HG03135 (cell line): ENCODE measurements around the gene FIGNL2.
"Not testable (repeated sequence)": the region's sequence is repeated elsewhere in the genome, so short reads cannot be mapped to it uniquely, and the experiment has no call there.

Source experiments
- ATAC-seq: cut with Tn5 transposase; IDR thresholded peaks from one replicate; pipeline ENCODE4 v1.9.1; 2021; ENCODE audit warnings: mild to moderate bottlenecking, moderate library complexity; ENCODE audit not compliant: unreplicated experiment

Gene FIGNL2

DNA sequence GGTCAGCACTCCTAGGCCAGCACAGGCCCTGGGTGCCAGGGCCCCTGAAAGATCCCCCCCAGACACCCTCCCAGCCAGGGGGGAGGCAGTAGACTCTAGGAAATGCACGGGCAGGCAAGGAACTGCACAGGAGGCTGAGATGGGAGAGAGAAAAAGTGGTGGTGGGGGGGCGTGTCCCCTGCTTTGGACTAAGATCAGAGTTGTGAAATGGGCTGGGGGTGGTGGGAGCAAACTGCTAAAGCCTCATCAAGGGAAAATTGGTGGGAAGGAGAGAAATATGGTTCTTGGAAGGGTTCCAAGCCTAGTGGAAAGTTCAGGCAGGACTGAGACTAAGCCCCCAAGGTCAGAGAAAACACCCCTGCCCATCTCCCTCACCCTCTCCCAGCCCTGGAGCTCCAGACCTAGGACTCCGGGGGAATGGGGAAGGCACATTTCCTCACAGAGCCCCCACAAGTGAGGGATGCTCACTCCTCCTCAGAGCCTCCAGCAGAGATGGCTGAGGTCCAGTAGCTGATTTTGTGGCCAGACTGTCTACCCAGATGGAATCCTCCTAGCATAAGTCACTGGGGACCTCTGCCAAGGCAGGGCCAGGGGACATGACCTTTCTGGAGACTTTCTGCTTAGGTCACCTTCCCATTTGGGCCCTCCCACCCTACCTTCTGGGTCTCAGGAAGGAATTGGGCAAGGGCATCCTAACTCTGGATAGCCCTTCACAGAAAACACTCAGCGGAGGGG lies 29.8 kb downstream of the FIGNL2 start:
- ATAC-seq = no peak

GRCh38 chr12:51818086-51818485 lies 30.4 kb downstream of the FIGNL2 start:
- ATAC-seq = no peak

GRCh38 chr12:51817027-51817953 lies 31.2 kb downstream of the FIGNL2 start:
- ATAC-seq = no peak

GRCh38 chr12:51815571-51815970 lies 32.9 kb downstream of the FIGNL2 start:
- no peak for ATAC-seq

DNA sequence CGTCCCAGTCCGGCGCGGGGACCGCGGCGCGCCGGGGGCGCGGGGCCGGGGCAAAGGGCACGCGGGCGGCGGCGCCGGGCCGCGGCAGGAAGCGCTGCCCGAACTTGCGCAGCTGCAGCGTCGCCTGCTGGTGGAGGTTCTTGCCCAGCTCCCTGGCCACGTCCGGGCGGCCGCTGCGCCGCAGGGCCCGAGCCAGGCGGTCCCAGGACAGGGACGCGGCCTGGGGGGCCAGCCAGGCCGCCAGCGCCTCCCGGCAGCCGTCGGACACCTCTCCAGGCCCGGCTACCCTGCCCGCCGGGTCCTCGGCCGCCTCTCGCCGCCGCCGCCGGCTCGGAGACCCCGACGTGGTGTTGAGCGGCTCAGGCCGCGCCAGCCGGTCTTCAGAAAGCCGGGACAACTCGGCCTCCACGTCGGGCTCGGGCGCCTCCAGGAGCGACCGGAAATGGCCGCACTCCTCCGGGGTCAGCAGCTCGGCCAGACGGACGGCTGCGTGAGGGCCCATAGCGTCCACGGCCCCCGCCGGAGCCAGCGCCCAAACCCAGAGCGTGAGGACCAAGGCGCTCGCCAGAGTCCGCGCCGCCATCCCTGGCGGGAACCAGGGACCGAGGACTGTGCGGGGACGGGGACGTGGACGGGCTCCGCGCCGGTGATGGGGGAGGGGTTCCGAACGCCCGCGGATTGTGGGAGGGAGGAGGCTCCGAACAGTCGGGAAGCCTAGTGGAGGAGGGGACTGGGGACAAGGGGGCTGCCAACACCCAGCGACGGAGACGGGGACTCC lies 34.0 kb downstream of the FIGNL2 start:
- ATAC-seq = no peak

GRCh38 chr12:51813931-51814310 lies 34.6 kb downstream of the FIGNL2 start:
- no peak for ATAC-seq

- no peak for ATAC-seq
These were observed 35.6 kb downstream of the FIGNL2 start for GRCh38 chr12:51812871-51813270.

- ATAC-seq = no peak
These were observed 37.0 kb downstream of the FIGNL2 start for GRCh38 chr12:51811203-51812202.

- ATAC-seq = no peak
These were observed 39.3 kb downstream of the FIGNL2 start for GRCh38 chr12:51809193-51809592.

DNA sequence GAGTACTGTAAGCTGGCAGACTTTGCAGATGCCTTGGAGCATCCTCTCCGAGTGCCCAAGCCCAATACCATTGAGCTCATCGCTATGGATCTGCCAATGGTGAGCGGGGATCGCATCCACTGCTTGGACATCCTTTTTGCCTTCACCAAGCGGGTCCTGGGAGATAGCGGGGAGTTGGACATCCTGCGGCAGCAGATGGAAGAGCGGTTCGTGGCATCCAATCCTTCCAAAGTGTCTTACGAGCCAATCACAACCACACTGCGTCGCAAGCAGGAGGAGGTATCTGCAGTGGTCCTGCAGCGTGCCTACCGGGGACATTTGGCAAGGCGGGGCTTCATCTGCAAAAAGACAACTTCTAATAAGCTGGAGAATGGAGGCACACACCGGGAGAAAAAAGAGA lies 41.6 kb downstream of the FIGNL2 start:
- no peak for ATAC-seq

GRCh38 chr12:51801027-51801426 lies 47.5 kb downstream of the FIGNL2 start:
- ATAC-seq = no peak

DNA sequence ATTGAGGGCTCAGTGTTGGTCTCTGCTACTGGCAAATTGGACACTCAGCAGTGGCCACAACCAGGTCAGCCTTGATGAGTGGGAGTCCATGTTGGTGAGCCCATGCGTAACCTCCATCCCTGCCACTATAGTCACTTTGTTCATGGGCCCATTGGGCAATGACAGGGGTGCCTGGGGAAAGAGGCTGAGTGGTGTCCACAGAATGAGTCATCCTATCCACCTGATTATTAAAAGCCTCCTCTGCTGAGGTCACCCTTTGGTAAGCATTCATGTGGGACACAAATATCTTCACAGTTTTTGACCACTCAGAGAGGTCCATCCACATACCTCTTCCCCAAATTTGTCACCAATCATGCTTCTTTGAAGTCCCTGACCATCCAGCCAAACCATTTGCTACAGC lies 50.0 kb downstream of the FIGNL2 start:
- ATAC-seq = no peak

DNA sequence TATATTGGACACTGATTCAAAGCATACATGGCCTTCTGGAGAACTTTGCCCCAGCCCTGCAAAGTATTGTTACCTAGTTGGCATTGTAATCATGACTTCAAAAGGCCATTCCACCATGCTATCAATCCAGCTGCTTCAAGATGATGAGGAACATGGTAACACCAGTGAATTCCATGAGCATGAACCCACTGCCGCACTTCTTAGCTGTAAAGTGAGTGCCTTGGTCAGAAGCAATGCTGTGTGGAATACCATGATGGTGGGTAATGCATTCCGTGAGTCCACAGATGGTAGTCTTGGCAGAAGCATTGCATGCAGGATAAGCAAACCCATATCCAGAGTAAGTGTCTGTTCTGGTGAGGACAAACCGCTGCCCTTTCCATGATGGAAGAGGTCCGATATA lies 50.5 kb downstream of the FIGNL2 start:
- ATAC-seq = not testable (repeated sequence)

GRCh38 chr12:51797301-51797700 lies 51.2 kb downstream of the FIGNL2 start:
- no peak for ATAC-seq

DNA sequence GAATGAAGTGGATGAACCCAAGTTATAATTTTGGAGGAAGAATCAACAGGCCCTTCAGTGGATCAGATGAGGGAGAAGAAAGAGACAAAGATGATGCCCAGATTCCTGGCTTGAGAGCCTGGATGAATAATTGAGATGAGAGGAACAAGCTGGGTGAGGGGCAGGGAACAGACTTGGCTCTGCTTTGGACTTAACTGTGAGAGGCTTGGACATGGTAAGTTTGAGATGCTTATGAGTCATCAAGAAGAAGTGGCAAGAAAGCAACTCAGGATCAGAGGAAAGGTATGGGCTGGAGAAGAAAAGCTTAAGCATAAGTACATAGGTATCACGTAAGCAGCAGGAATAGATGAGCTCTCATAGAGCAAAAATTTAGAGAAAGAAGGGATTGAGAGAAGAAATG lies 55.3 kb downstream of the FIGNL2 start:
- ATAC-seq = no peak

DNA sequence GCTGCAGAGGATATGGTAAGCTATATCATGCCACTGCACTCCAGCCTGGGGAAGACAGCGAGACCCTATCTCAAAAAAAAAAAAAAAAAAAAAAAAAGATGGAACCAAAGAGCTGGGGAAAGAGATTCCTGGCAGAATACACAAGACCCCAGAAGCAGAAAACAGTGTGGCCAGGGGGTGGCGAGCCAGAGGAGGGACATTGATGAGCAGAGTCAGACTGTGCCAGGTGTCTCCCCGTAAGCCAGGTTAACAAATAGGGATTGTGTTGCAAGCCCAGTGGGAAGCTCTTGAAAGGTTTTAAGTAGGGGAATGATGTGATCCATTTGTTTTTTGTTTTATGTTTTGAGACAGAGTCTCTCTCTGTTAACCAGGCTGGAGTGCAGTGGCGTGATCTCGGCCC lies 56.1 kb downstream of the FIGNL2 start:
- ATAC-seq = no peak

GRCh38 chr12:51788876-51789275 lies 59.6 kb downstream of the FIGNL2 start:
- no peak for ATAC-seq

- no peak for ATAC-seq
These were observed 62.6 kb downstream of the FIGNL2 start for GRCh38 chr12:51785906-51786305.

- ATAC-seq = no peak
These were observed 63.8 kb downstream of the FIGNL2 start for GRCh38 chr12:51784688-51785087.

DNA sequence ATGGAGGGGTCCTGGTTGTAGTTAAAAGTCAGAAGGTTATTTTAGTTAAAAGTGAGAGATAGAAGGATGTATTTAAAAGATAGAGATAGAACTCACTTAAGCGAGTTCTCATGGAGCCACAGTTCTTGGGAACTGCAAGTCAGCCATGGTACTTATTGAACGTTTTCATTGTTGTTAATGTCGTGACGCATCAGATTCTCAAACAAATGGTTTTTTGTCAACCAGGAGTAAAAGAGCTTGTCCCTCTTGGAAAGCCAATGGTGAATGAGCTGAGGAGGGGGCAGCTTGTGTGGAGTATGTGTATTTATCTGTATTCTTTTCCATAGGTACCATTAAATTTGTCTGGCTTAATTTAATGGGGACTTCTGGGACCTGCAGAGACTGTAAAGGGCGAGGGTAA lies 68.6 kb downstream of the FIGNL2 start:
- no peak for ATAC-seq
